T-helper 17 cell (primary cell): ENCODE measurements around the gene LRSAM1. TPM values are rescaled to one million over a fixed set of nuclear protein-coding genes. Genes with fewer than 3 reads are reported as not detected.
A peak's percentile ranks its signal among the peaks of the same experiment; 100 is the strongest.

ENCODE experiments used
- ATAC-seq: fragments of 150-1000 bp; cut with Tn5 transposase; 2 replicates; pipeline ENCODE4 v1.10.0; 2021; ENCODE audit warnings: mild to moderate bottlenecking, moderate library complexity
- DNase-seq, 3 donors: peaks; one replicate each; pipeline versions ENCODE4 v3.0.0 to v3.0.0-alpha.2; 2020 to 2021
- H3K9me3 ChIP-seq: one replicate; pipeline ENCODE4 v1.7.0; 2013; ENCODE audit warnings: low read length, mild to moderate bottlenecking; ENCODE audit not compliant: control insufficient read depth, poor library complexity, severe bottlenecking
- H3K27ac Mint-ChIP-seq: one replicate; pipeline ENCODE4 v1.8.0; 2022; ENCODE audit warnings: mild to moderate bottlenecking, moderate library complexity, mixed read lengths
- H3K27me3 Mint-ChIP-seq: one replicate; pipeline ENCODE4 v1.8.0; 2022; ENCODE audit warnings: mixed read lengths
- H3K36me3 Mint-ChIP-seq: one replicate; pipeline ENCODE4 v1.8.0; 2022; ENCODE audit warnings: low read depth, mixed read lengths
- H3K4me1 Mint-ChIP-seq: one replicate; pipeline ENCODE4 v1.8.0; 2022; ENCODE audit warnings: mild to moderate bottlenecking, mixed read lengths
- H3K4me3 Mint-ChIP-seq: one replicate; pipeline ENCODE4 v1.8.0; 2022; ENCODE audit warnings: mild to moderate bottlenecking, moderate library complexity, mixed read lengths
- total RNA-seq, 4 donors: library from RNA in 2 of 4; stranded (reverse) in 2 of 4; gene quantifications; one replicate each; pipeline ENCODE4 v1.2.3 and lab custom pipeline; 2022 to 2026

LRSAM1 gene
- total RNA-seq, 2 donors from 2014 or later: 19.6 to 22.2 TPM

- no peaks in the 10 kb centered on the region for H3K27me3 Mint-ChIP-seq
- DNase-seq: no peak
- H3K27ac Mint-ChIP-seq: peak overlapping the region; percentile 29
These were observed 6.9 kb upstream of the LRSAM1 start for GRCh38 chr9:127444283-127444920.

GRCh38 chr9:127444921-127445850, 6.1 kb upstream of the LRSAM1 start:
- H3K4me3 Mint-ChIP-seq: no peak overlapping the region
- no peak for ATAC-seq
- peaks cover 17% of the 10 kb centered on the region for H3K36me3 Mint-ChIP-seq
- H3K27me3 Mint-ChIP-seq: no peaks in the 10 kb centered on the region
- peak overlapping the region; percentile 32 for H3K27ac Mint-ChIP-seq
- H3K4me1 Mint-ChIP-seq: peaks cover 12% of the 10 kb centered on the region
- no peaks in the 10 kb centered on the region for H3K9me3 ChIP-seq
- no peak for DNase-seq

More at GRCh38 chr9:127444283-127444920, 6.9 kb upstream of the LRSAM1 start:
- no peak overlapping the region for H3K4me3 Mint-ChIP-seq
- peaks cover 19% of the 10 kb centered on the region for H3K36me3 Mint-ChIP-seq
- H3K4me1 Mint-ChIP-seq: peaks cover 8% of the 10 kb centered on the region
- H3K9me3 ChIP-seq: no peaks in the 10 kb centered on the region
- ATAC-seq: no peak

- H3K9me3 ChIP-seq: peaks cover 2% of the 10 kb centered on the region
- no peak for ATAC-seq
- Mint-ChIP-seq H3K4me1 (peaks cover 17% of the 10 kb centered on the region), H3K27ac (peak overlapping the region; percentile 32), H3K4me3 (no peak overlapping the region), H3K27me3 (no peaks in the 10 kb centered on the region), H3K36me3 (peaks cover 12% of the 10 kb centered on the region)
- DNase-seq: no peak
These were observed 5.2 kb upstream of the LRSAM1 start for GRCh38 chr9:127445851-127446712.

- Mint-ChIP-seq H3K36me3 (peaks cover 12% of the 10 kb centered on the region), H3K27me3 (no peaks in the 10 kb centered on the region), H3K27ac (no peak overlapping the region), H3K4me1 (peaks cover 19% of the 10 kb centered on the region), H3K4me3 (no peak overlapping the region)
- peaks cover 2% of the 10 kb centered on the region for H3K9me3 ChIP-seq
- ATAC-seq (no peak), DNase-seq (no peak)
These were observed 4.4 kb upstream of the LRSAM1 start for GRCh38 chr9:127446713-127447415.

GRCh38 chr9:127447416-127448111, 3.7 kb upstream of the LRSAM1 start:
- peaks cover 2% of the 10 kb centered on the region for H3K9me3 ChIP-seq
- peak overlapping the region; percentile 95 for H3K27ac Mint-ChIP-seq
- no peak for ATAC-seq
- H3K4me3 Mint-ChIP-seq: no peak overlapping the region
- peaks cover 19% of the 10 kb centered on the region for H3K4me1 Mint-ChIP-seq
- no peak for DNase-seq
- peaks cover 12% of the 10 kb centered on the region for H3K36me3 Mint-ChIP-seq
- no peaks in the 10 kb centered on the region for H3K27me3 Mint-ChIP-seq

- H3K4me3 Mint-ChIP-seq: no peak overlapping the region
- peaks cover 12% of the 10 kb centered on the region for H3K36me3 Mint-ChIP-seq
- H3K9me3 ChIP-seq: peaks cover 2% of the 10 kb centered on the region
- peaks cover 19% of the 10 kb centered on the region for H3K4me1 Mint-ChIP-seq
- H3K27me3 Mint-ChIP-seq: no peaks in the 10 kb centered on the region
- DNase-seq (no peak), ATAC-seq (no peak)
- H3K27ac Mint-ChIP-seq: peak overlapping the region; percentile 95
These were observed 3.1 kb upstream of the LRSAM1 start for GRCh38 chr9:127448112-127448805.

- peaks cover 19% of the 10 kb centered on the region for H3K4me1 Mint-ChIP-seq
- DNase-seq: no peak
- H3K36me3 Mint-ChIP-seq: peaks cover 12% of the 10 kb centered on the region
These were observed 1.9 kb upstream of the LRSAM1 start for GRCh38 chr9:127449332-127449966.

GRCh38 chr9:127450243-127450760, 1.0 kb upstream of the LRSAM1 start:
- ATAC-seq (peak; percentile 13), DNase-seq (no peak)
- H3K9me3 ChIP-seq: peaks cover 2% of the 10 kb centered on the region
- Mint-ChIP-seq H3K4me3 (peak overlapping the region; percentile 94), H3K36me3 (peaks cover 9% of the 10 kb centered on the region), H3K4me1 (peaks cover 19% of the 10 kb centered on the region), H3K27ac (peak overlapping the region; percentile 95), H3K27me3 (no peaks in the 10 kb centered on the region)

More at GRCh38 chr9:127449332-127449966, 1.9 kb upstream of the LRSAM1 start:
- Mint-ChIP-seq H3K4me3 (peak overlapping the region; percentile 94), H3K27ac (peak overlapping the region; percentile 95), H3K27me3 (no peaks in the 10 kb centered on the region)
- no peak for ATAC-seq
- peaks cover 2% of the 10 kb centered on the region for H3K9me3 ChIP-seq

GRCh38 chr9:127451608-127451857, 223 bp downstream of the LRSAM1 start:
- peak overlapping the region; percentile 94 for H3K4me3 Mint-ChIP-seq

GRCh38 chr9:127451858-127452656, 747 bp downstream of the LRSAM1 start:
- H3K4me3 Mint-ChIP-seq: peak overlapping the region; percentile 94
- DNase-seq (peak; percentile 18 to 22 (median 19)), ATAC-seq (no peak)
- peaks cover 25% of the 10 kb centered on the region for H3K4me1 Mint-ChIP-seq
- no peaks in the 10 kb centered on the region for H3K27me3 Mint-ChIP-seq
- H3K9me3 ChIP-seq: peaks cover 2% of the 10 kb centered on the region
- peak overlapping the region; percentile 95 for H3K27ac Mint-ChIP-seq
- peaks cover 12% of the 10 kb centered on the region for H3K36me3 Mint-ChIP-seq

More at GRCh38 chr9:127451608-127451857, 223 bp downstream of the LRSAM1 start:
- ATAC-seq (no peak), DNase-seq (no peak)
- peaks cover 2% of the 10 kb centered on the region for H3K9me3 ChIP-seq
- Mint-ChIP-seq H3K4me1 (peaks cover 25% of the 10 kb centered on the region), H3K27ac (peak overlapping the region; percentile 95), H3K27me3 (no peaks in the 10 kb centered on the region), H3K36me3 (peaks cover 9% of the 10 kb centered on the region)

- Mint-ChIP-seq H3K27me3 (no peaks in the 10 kb centered on the region), H3K36me3 (peaks cover 8% of the 10 kb centered on the region), H3K27ac (no peak overlapping the region), H3K4me3 (peak overlapping the region; percentile 94), H3K4me1 (peaks cover 25% of the 10 kb centered on the region)
- peaks cover 2% of the 10 kb centered on the region for H3K9me3 ChIP-seq
- ATAC-seq (no peak), DNase-seq (no peak)
These were observed 1.4 kb downstream of the LRSAM1 start for GRCh38 chr9:127452691-127453090.
